Gastrocnemius medialis (tissue), 4 donors: ENCODE measurements around the gene FBXL16. TPM values are rescaled to one million over a fixed set of nuclear protein-coding genes. Genes with fewer than 3 reads are reported as not detected.

ENCODE experiments used
- ATAC-seq, 2 donors: fragments of 150-250 bp; one replicate each; pipeline ENCODE4 v1.9.1; 2016
- DNase-seq, 2 donors: peaks; one replicate each; pipeline ENCODE4 v3.0.0-alpha.2; 2019
- H3K27ac ChIP-seq, 4 donors: fragments of 200-600 bp; sonication (generic); 1 replicate in 1 of 4; 2 replicates in 3 of 4; pipeline ENCODE4 v1.5.1; 2016 to 2018; ENCODE audit warnings: mild to moderate bottlenecking in 2 of 4, moderate library complexity in 1 of 4
- H3K27me3 ChIP-seq, 3 donors: fragments of 200-600 bp; sonication (generic) in 2 of 3; 1 replicate in 1 of 3; 2 replicates in 2 of 3; pipeline versions ENCODE4 v1.5.1 to v1.6.0; 2016 to 2019; ENCODE audit warnings: mild to moderate bottlenecking in 1 of 3, moderate library complexity in 1 of 3
- H3K36me3 ChIP-seq, 2 donors: fragments of 200-600 bp; sonication (generic) in 1 of 2; one replicate each; pipeline ENCODE4 v1.5.1; 2017 to 2018
- H3K4me1 ChIP-seq, 2 donors: fragments of 200-600 bp; sonication (generic) in 1 of 2; one replicate each; pipeline ENCODE4 v1.5.1; 2016 to 2017; ENCODE audit warnings: mild to moderate bottlenecking in 2 of 2
- H3K4me3 ChIP-seq, 4 donors: fragments of 200-600 bp; sonication (generic) in 3 of 4; 1 replicate in 1 of 4; 2 replicates in 3 of 4; pipeline ENCODE4 v1.5.1; 2016 to 2019; ENCODE audit warnings: mild to moderate bottlenecking in 2 of 4
- H3K9me3 ChIP-seq, 3 donors: fragments of 200-600 bp; sonication (generic) in 2 of 3; 1 replicate in 1 of 3; 2 replicates in 2 of 3; pipeline ENCODE4 v1.5.1; 2016 to 2019
- POLR2A ChIP-seq, 2 donors: fragments of 450-650 bp; IDR thresholded peaks; one replicate each; pipeline ENCODE4 v1.6.1; 2017; ENCODE audit warnings: antibody characterized with exemption in 2 of 2, mild to moderate bottlenecking in 2 of 2, moderate library complexity in 2 of 2
- in situ Hi-C, 4 donors: fragments of 200-750 bp; cut with MboI; loops; one replicate each; pipeline versions ENCODE4 v1.15.0 to v1.8.0; 2017; ENCODE audit warnings: low sequenced_read_pairs in 4 of 4
- intact Hi-C: fragments of 100-400 bp; cut with DNase I; formaldehyde crosslinking; loops from one replicate; pipeline ENCODE4 v1.15.1; 2023; ENCODE audit warnings: low total_unique reads
- total RNA-seq, 4 donors: library from RNA; depleted of rRNA; stranded (reverse); fragments of >200 nt; gene quantifications; one replicate each; pipeline versions ENCODE4 v1.1.0 to v1.2.3, GENCODE V29; 2016
- TF ChIP-seq, protein P1 (sequence below), 5 experiments: fragments of 450-650 bp in 3 of 5; fragments of 200-600 bp in 2 of 5; sonication (generic) in 2 of 5; IDR thresholded peaks in 4 of 5; conservative IDR thresholded peaks in 1 of 5; 1 replicate in 4 of 5; 2 replicates in 1 of 5; pipeline ENCODE4 v1.5.1; 2016 to 2019; ENCODE audit warnings: antibody characterized with exemption in 5 of 5, mild to moderate bottlenecking in 3 of 5, moderate library complexity in 3 of 5

Gene FBXL16
- total RNA-seq, 4 donors from 2014 or later = not detected

DNA sequence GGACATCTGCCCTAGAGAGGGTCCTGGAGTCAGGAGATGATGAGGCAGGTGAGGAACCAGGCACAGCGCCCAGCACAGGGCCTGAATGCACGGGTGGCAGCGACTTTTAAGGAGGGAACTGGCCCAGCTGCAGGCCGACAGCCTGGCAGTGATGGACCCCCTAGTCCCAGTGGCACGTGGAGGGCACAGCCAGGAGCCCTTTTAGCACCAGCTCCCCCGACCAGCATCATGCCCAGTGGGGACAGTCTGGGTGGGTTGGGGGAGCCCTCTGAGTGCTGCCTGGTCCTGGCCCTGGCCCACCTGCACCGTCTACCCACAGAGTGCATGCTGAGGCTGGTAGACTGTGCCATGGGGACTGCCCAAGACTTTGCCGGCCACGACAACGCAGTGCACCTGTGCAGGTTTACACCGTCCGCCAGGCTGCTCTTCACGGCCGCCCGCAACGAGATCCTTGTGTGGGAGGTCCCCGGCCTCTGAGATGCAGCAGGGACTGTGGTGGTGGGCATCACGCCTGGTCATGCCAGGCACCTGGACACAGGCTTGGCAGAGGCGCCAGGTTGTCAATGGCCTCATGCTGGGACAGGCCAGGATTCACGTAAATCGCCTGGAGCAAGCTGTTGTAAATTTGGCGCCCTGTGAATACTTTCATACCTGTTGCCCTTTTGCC lies 38.4 kb downstream of the FBXL16 start:
- TF ChIP-seq POLR2A (IDR thresholded peaks at IDR 0.05) = no peak
- TF ChIP-seq, protein P1, sequence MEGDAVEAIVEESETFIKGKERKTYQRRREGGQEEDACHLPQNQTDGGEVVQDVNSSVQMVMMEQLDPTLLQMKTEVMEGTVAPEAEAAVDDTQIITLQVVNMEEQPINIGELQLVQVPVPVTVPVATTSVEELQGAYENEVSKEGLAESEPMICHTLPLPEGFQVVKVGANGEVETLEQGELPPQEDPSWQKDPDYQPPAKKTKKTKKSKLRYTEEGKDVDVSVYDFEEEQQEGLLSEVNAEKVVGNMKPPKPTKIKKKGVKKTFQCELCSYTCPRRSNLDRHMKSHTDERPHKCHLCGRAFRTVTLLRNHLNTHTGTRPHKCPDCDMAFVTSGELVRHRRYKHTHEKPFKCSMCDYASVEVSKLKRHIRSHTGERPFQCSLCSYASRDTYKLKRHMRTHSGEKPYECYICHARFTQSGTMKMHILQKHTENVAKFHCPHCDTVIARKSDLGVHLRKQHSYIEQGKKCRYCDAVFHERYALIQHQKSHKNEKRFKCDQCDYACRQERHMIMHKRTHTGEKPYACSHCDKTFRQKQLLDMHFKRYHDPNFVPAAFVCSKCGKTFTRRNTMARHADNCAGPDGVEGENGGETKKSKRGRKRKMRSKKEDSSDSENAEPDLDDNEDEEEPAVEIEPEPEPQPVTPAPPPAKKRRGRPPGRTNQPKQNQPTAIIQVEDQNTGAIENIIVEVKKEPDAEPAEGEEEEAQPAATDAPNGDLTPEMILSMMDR (IDR thresholded peaks at IDR 0.05 in 4 of 5, conservative IDR thresholded peaks at IDR 0.05 in 1 of 5) = no peak
- H3K36me3 ChIP-seq = peaks cover 0 to 30% of the 10 kb centered on the region in 2 donors
- intact Hi-C loops (no loop called here), in situ Hi-C loops (no loop called here)
- peak overlapping the region in 2 of 4 donors; percentile 78 to 86 for H3K4me3 ChIP-seq
- peaks cover 7 to 18% of the 10 kb centered on the region in 2 donors for H3K4me1 ChIP-seq
- DNase-seq = no peak
- H3K27me3 ChIP-seq = no peaks in the 10 kb centered on the region
- peak overlapping the region; percentile 79 to 97 (median 92) for H3K27ac ChIP-seq
- H3K9me3 ChIP-seq = no peaks in the 10 kb centered on the region
- no peak for ATAC-seq

DNA sequence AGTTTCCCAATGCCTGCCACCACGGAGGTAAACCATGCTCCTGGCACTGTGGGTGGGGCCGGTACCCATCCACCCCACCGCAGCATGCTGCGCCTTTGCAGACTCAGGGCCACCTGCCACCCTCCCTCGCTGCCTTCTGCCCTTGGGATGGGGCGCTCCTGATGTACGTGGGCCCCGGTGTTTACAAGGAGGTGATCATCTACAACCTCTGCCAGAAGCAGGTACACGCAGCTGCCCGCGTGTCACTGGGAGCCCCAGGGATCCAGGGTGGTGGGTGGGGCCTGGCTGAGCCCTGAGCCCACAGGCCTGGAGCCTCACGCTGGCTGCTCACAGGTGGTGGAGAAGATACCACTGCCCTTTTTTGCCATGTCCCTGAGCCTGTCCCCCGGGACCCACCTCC lies 39.0 kb downstream of the FBXL16 start:
- Histone ChIP-seq H3K36me3 (peaks cover 0 to 24% of the 10 kb centered on the region in 2 donors), H3K9me3 (no peaks in the 10 kb centered on the region), H3K4me3 (no peak overlapping the region), H3K27ac (no peak overlapping the region), H3K27me3 (no peaks in the 10 kb centered on the region), H3K4me1 (peaks cover 7 to 18% of the 10 kb centered on the region in 2 donors)
- intact Hi-C loops (no loop called here), in situ Hi-C loops (no loop called here)
- TF ChIP-seq, protein P1 (IDR thresholded peaks at IDR 0.05 in 4 of 5, conservative IDR thresholded peaks at IDR 0.05 in 1 of 5) = no peak
- no peak for TF ChIP-seq POLR2A (IDR thresholded peaks at IDR 0.05)
- ATAC-seq = no peak
- no peak for DNase-seq

- no peak for DNase-seq
- intact Hi-C loops (no loop called here), in situ Hi-C loops (no loop called here)
- Histone ChIP-seq H3K4me3 (no peak overlapping the region), H3K27ac (no peak overlapping the region), H3K9me3 (no peaks in the 10 kb centered on the region), H3K27me3 (no peaks in the 10 kb centered on the region), H3K36me3 (no peaks in the 10 kb centered on the region), H3K4me1 (peaks cover 0 to 14% of the 10 kb centered on the region in 2 donors)
- ATAC-seq = no peak
- TF ChIP-seq, protein P1 (IDR thresholded peaks at IDR 0.05 in 4 of 5, conservative IDR thresholded peaks at IDR 0.05 in 1 of 5) = no peak
- no peak for TF ChIP-seq POLR2A (IDR thresholded peaks at IDR 0.05)
These were observed 43.0 kb downstream of the FBXL16 start for GRCh38 chr16:662597-662996.

- no peak overlapping the region for H3K4me3 ChIP-seq
- in situ Hi-C loops = no loop called here
- peaks cover 0 to 10% of the 10 kb centered on the region in 2 donors for H3K4me1 ChIP-seq
- no peak for DNase-seq
- intact Hi-C loops = no loop called here
- no peaks in the 10 kb centered on the region for H3K9me3 ChIP-seq
- no peaks in the 10 kb centered on the region for H3K36me3 ChIP-seq
- H3K27me3 ChIP-seq = no peaks in the 10 kb centered on the region
- TF ChIP-seq, protein P1 (IDR thresholded peaks at IDR 0.05 in 4 of 5, conservative IDR thresholded peaks at IDR 0.05 in 1 of 5) = no peak
- TF ChIP-seq POLR2A (IDR thresholded peaks at IDR 0.05) = no peak
- ATAC-seq = no peak
- no peak overlapping the region for H3K27ac ChIP-seq
These were observed 43.5 kb downstream of the FBXL16 start for GRCh38 chr16:662095-662494.
